GM12878 (cell line): ENCODE data around the gene PIGX. TPM values are rescaled to one million over a fixed set of nuclear protein-coding genes. Genes with fewer than 3 reads are reported as not detected.

Source experiments
- ATAC-seq: fragments of 200-7000 bp; cut with Tn5 transposase; 3 replicates; pipeline ENCODE4 v1.9.1; 2020; ENCODE audit warnings: mild to moderate bottlenecking, moderate library complexity
- BruUV-seq: library from RNA; stranded (reverse); fragments of 400-500 nt; replicated peaks from 2 replicates; lab custom pipeline; 2021; lab: Mats Ljungman, UMichigan
- CTCF ChIA-PET: fragments of 300-600 bp; sonication (Branson Sonifier 250); formaldehyde crosslinking; extraction: SDS; loops from one replicate; lab custom pipeline; 2021; ENCODE audit warnings: inconsistent platforms; lab: Yijun Ruan, JAX
- POLR2A ChIA-PET: fragments of 350-600 bp; formaldehyde crosslinking; extraction: SDS; loops from one replicate; lab custom pipeline; 2021; ENCODE audit warnings: inconsistent platforms; lab: Charles Lee
- RAD21 ChIA-PET: fragments of 300-600 bp; sonication (Branson Sonifier 250); formaldehyde crosslinking; loops from one replicate; lab custom pipeline; 2023; ENCODE audit warnings: antibody characterized with exemption; ENCODE audit not compliant: unreplicated experiment; lab: Charles Lee
- SMC1A ChIA-PET: fragments of 300-600 bp; sonication (Branson Sonifier 250); formaldehyde crosslinking; loops from one replicate; lab custom pipeline; 2023; ENCODE audit not compliant: unreplicated experiment, uncharacterized antibody; lab: Charles Lee
- DNase-seq: peaks from one replicate; pipeline ENCODE4 v3.0.0-alpha.2; 2011; ENCODE audit warnings: low read depth, low spot score
- FAIRE-seq: peaks from 3 replicates; lab custom pipeline; 2011; peaks lifted over from hg19 to GRCh38; lab: Jason Lieb, UNC
- H2AFZ ChIP-seq: 2 replicates; pipeline ENCODE4 v1.6.0; 2011; ENCODE audit warnings: low read depth, low read length, control low read depth; ENCODE audit not compliant: control insufficient read depth
- H3K27ac ChIP-seq: 2 replicates; pipeline ENCODE4 v1.5.1; 2011; ENCODE audit warnings: control low read depth; ENCODE audit not compliant: control insufficient read depth, insufficient read depth
- H3K27me3 ChIP-seq, 2 experiments: replicated peaks in 1 of 2; 2 replicates each; pipeline versions ENCODE4 v1.6.0 to v1.6.1; 2011; ENCODE audit warnings: low read length in 1 of 2; ENCODE audit not compliant: control insufficient read depth in 2 of 2, insufficient read depth in 2 of 2
- H3K36me3 ChIP-seq, 2 experiments: 2 replicates each; pipeline ENCODE4 v1.5.1; 2011; ENCODE audit warnings: low read length in 1 of 2; ENCODE audit not compliant: control insufficient read depth in 2 of 2, insufficient read depth in 2 of 2
- H3K4me1 ChIP-seq: 2 replicates; pipeline ENCODE4 v1.6.1; 2011; ENCODE audit warnings: mild to moderate bottlenecking, low read length, moderate library complexity, mixed read lengths; ENCODE audit not compliant: control insufficient read depth, insufficient read depth
- H3K4me2 ChIP-seq: 2 replicates; pipeline ENCODE4 v1.6.0; 2011; ENCODE audit warnings: control low read depth; ENCODE audit not compliant: control insufficient read depth, insufficient read depth
- H3K4me3 ChIP-seq: fragments of 200-600 bp; sonication (generic); 2 replicates; pipeline ENCODE4 v1.5.1; 2016
- H3K79me2 ChIP-seq: 2 replicates; pipeline ENCODE4 v1.6.0; 2011; ENCODE audit warnings: low read length; ENCODE audit not compliant: control insufficient read depth, insufficient read depth
- H3K9ac ChIP-seq: 2 replicates; pipeline ENCODE4 v1.8.0; 2011; ENCODE audit warnings: low read length, control low read depth, mixed read lengths; ENCODE audit not compliant: control insufficient read depth, insufficient read depth
- H3K9me3 ChIP-seq: replicated peaks from 3 replicates; pipeline ENCODE4 v1.5.1; 2011; ENCODE audit warnings: mild to moderate bottlenecking, low read length; ENCODE audit not compliant: control insufficient read depth, insufficient read depth
- H4K20me1 ChIP-seq: 2 replicates; pipeline ENCODE4 v1.6.0; 2011; ENCODE audit not compliant: control insufficient read depth, insufficient read depth
- EP300 ChIP-seq, 2 experiments: fragments of 150-350 bp in 1 of 2; IDR thresholded peaks; 2 replicates each; pipeline ENCODE4 v1.6.1; 2011 to 2012; ENCODE audit warnings: low read depth in 2 of 2, low read length in 2 of 2, borderline replicate concordance in 1 of 2, improper control_type of control experiment in 1 of 2, inconsistent platforms in 1 of 2; ENCODE audit not compliant: control insufficient read depth in 1 of 2
- MXI1 ChIP-seq: fragments of 150-350 bp; IDR thresholded peaks from 2 replicates; pipeline ENCODE4 v1.6.1; 2011; ENCODE audit warnings: low read depth, mild to moderate bottlenecking, inconsistent platforms, low read length, improper control_type of control experiment
- NR2C1 ChIP-seq: fragments of 450-650 bp; IDR thresholded peaks from 2 replicates; pipeline ENCODE4 v1.6.1; 2017; ENCODE audit warnings: antibody characterized with exemption, mild to moderate bottlenecking, moderate library complexity
- RAD51 ChIP-seq: fragments of 450-650 bp; IDR thresholded peaks from 2 replicates; pipeline ENCODE4 v1.6.1; 2016; ENCODE audit warnings: moderate library complexity, mild to moderate bottlenecking, inconsistent platforms
- SRF ChIP-seq, 2 experiments: IDR thresholded peaks; 2 replicates each; pipeline ENCODE4 v1.6.1; 2011; ENCODE audit warnings: low read depth in 2 of 2, low read length in 2 of 2, mild to moderate bottlenecking in 1 of 2, moderate library complexity in 1 of 2
- TAF1 ChIP-seq: IDR thresholded peaks from 2 replicates; pipeline ENCODE4 v1.6.1; 2011; ENCODE audit warnings: mild to moderate bottlenecking, low read depth, low read length, borderline replicate concordance
- TCF12 ChIP-seq: IDR thresholded peaks from 2 replicates; pipeline ENCODE4 v1.6.1; 2011; ENCODE audit warnings: low read depth, mild to moderate bottlenecking, low read length
- TCF7 ChIP-seq: IDR thresholded peaks from 2 replicates; pipeline ENCODE4 v1.6.1; 2014; ENCODE audit warnings: antibody characterized with exemption, borderline replicate concordance
- ZNF622 ChIP-seq: fragments of 450-650 bp; IDR thresholded peaks from 2 replicates; pipeline ENCODE4 v1.6.1; 2017; ENCODE audit warnings: mild to moderate bottlenecking, inconsistent platforms
- WGBS: methylation state at CpG from one replicate; pipeline ENCODE4 v1.1.6; 2016; ENCODE audit warnings: low lambda C conversion rate; ENCODE audit not compliant: insufficient replicate concordance, insufficient coverage; ENCODE audit errors: missing lambda C conversion rate; 5-methylcytosine and 5-hydroxymethylcytosine counted together
- in situ Hi-C: fragments of 300-500 bp; cut with MboI; formaldehyde crosslinking; loops from 9 replicates; pipeline ENCODE4 v1.14.3; 2018; ENCODE audit warnings: mixed read lengths
- intact Hi-C: fragments of 100-400 bp; cut with micrococcal nuclease; formaldehyde crosslinking; loops from one replicate; pipeline ENCODE4 v1.14.2; 2022; ENCODE audit not compliant: unreplicated experiment
- polyA plus RNA-seq, 11 experiments: library from polyadenylated mRNA; depleted of rRNA in 4 of 11; unstranded in 6 of 11; stranded (reverse) in 5 of 11; fragments of >200 nt; fragmentation: Nextera tagmentation in 4 of 11; fragmentation: Illumina TruSeq in 1 of 11; extraction: Ambion mirVana in 4 of 11; extraction: Trizol in 1 of 11; gene quantifications; 1 replicate in 1 of 11; 2 replicates in 10 of 11; pipeline versions ENCODE4 v1.2.1 to v1.2.3, GENCODE V29; 2011 to 2016; ENCODE audit warnings: inconsistent platforms in 2 of 11, missing spikeins in 2 of 11, low read depth in 1 of 11
- total RNA-seq, 4 experiments: library from RNA; depleted of rRNA in 3 of 4; stranded (reverse); fragments of >200 nt in 3 of 4; fragmentation: Illumina TruSeq in 1 of 4; extraction: Trizol in 1 of 4; gene quantifications; 2 replicates each; pipeline versions ENCODE4 v1.2.1 to v1.2.3, GENCODE V29; 2013 to 2021
- TF ChIP-seq, protein P1 (sequence below): fragments of 450-650 bp; IDR thresholded peaks from 2 replicates; pipeline ENCODE4 v1.6.1; 2016; ENCODE audit warnings: mild to moderate bottlenecking
- TF ChIP-seq, protein P2 (sequence below): fragments of 450-650 bp; conservative IDR thresholded peaks from 2 replicates; pipeline ENCODE4 v1.6.1; 2017; ENCODE audit warnings: mild to moderate bottlenecking, moderate library complexity

Gene PIGX
- total and polyA plus RNA-seq, 10 of the 15 experiments (the other 5 are each of a cell fraction or from before 2014, with no cell fraction given): 3.8 to 40.0 (median 22.3) TPM

DNA sequence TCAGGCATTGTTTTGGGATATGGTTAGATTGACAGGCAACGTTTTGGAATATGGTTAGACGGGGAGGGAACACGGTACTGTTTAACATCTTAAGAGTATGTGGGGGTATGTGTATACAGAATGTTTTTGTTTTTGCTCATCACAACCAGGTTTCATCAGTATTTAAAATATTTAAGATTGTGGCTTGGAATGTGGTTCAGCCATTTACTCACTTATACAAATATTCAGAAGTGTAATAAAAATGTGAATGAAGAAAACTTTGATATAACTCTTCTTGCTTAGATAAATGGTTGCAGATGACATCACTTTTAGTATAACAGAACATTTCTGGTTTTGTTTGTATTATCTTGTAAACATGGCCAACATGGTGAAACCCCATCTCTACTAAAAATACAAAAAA is 23.6 kb downstream of the PIGX start (continued):
- TF ChIP-seq, protein P1, sequence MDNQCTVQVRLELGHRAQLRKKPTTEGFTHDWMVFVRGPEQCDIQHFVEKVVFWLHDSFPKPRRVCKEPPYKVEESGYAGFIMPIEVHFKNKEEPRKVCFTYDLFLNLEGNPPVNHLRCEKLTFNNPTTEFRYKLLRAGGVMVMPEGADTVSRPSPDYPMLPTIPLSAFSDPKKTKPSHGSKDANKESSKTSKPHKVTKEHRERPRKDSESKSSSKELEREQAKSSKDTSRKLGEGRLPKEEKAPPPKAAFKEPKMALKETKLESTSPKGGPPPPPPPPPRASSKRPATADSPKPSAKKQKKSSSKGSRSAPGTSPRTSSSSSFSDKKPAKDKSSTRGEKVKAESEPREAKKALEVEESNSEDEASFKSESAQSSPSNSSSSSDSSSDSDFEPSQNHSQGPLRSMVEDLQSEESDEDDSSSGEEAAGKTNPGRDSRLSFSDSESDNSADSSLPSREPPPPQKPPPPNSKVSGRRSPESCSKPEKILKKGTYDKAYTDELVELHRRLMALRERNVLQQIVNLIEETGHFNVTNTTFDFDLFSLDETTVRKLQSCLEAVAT: no peak
- TF ChIP-seq SRF (IDR thresholded peaks at IDR 0.05; ENCODE audit: low read depth in 2 of 2, low read length in 2 of 2) (no peak), TCF12 (no peak), MXI1 (no peak)
- TF ChIP-seq, protein P2, sequence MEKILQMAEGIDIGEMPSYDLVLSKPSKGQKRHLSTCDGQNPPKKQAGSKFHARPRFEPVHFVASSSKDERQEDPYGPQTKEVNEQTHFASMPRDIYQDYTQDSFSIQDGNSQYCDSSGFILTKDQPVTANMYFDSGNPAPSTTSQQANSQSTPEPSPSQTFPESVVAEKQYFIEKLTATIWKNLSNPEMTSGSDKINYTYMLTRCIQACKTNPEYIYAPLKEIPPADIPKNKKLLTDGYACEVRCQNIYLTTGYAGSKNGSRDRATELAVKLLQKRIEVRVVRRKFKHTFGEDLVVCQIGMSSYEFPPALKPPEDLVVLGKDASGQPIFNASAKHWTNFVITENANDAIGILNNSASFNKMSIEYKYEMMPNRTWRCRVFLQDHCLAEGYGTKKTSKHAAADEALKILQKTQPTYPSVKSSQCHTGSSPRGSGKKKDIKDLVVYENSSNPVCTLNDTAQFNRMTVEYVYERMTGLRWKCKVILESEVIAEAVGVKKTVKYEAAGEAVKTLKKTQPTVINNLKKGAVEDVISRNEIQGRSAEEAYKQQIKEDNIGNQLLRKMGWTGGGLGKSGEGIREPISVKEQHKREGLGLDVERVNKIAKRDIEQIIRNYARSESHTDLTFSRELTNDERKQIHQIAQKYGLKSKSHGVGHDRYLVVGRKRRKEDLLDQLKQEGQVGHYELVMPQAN: no peak

DNA sequence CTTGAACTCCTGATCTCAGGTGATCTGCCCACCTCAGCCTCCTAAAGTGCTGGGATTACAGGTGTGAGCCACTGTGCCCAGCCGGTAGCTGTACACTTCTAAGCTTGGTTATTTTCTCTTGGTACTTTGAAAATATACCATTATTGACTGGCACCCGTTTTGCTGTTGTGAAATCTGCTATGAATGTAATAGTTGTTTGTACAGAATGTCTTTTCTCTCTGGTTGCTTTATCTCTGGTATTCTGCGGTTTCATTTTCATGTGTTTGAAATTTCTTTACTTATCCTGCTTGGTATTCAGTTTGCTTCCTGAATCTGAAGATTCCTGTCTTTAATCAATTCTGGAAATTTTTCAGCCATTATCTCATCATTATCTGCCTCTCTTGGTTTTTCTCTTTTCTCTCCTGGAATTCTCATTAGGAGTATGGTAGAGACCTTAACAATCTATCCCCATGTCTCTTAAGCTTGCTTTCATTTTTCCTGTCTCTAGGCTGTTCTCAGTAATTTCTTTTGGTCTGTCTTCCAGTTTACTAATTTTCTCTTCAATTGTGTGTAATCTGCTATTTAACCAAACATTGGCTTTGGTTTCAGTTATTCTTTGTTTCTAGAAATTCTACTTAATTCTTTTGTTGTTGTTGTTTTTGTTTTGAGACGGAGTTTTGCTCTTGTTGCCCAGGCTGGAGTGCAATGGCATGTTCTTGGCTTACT is 24.6 kb downstream of the PIGX start:
- Histone ChIP-seq H3K27ac (no peak overlapping the region), H3K9ac (no peak overlapping the region), H3K79me2 (peaks cover 22% of the 10 kb centered on the region), H2AFZ (no peak overlapping the region), H3K27me3 (no peaks in the 10 kb centered on the region), H3K36me3 (no peaks in the 10 kb centered on the region; a peak in 1 of 4 replicates), H3K4me3 (no peak overlapping the region), H3K4me1 (no peaks in the 10 kb centered on the region), H3K4me2 (no peak overlapping the region), H4K20me1 (no peaks in the 10 kb centered on the region), H3K9me3 (no peaks in the 10 kb centered on the region)
- WGBS: 96% methylated on average over 4 of the region's 4 CpGs
- ATAC-seq (no peak), DNase-seq (no peak), FAIRE-seq (no peak)
- no TSS peak for BruUV-seq
- in situ Hi-C loops (no loop called here), intact Hi-C loops (no loop called here)
- ChIA-PET POLR2A (no interaction called here), CTCF (interaction anchor here (0.7 to 1.7 kb wide), 2 partner anchors 49 to 150 kb away, joined by 3 read pairs; no protein-coding TSS in a partner anchor), SMC1A (no interaction called here), RAD21 (interaction anchor here (0.6 kb wide), 1 partner anchor 136 kb away, joined by 3 read pairs; no protein-coding TSS in a partner anchor)
- TF ChIP-seq NR2C1 (no peak), RAD51 (no peak), TAF1 (no peak), EP300 (IDR thresholded peaks at IDR 0.05; ENCODE audit: borderline replicate concordance in 1 of 2, control insufficient read depth in 1 of 2, low read depth in 2 of 2, low read length in 2 of 2) (no peak), TCF7 (no peak), ZNF622 (no peak)
